Heart left ventricle (tissue), 16 donors: ENCODE data around the gene MAS1L. TPM values are rescaled to one million over a fixed set of nuclear protein-coding genes. Genes with fewer than 3 reads are reported as not detected.

ENCODE experiments used
- ATAC-seq, 4 donors: fragments of 200-7000 bp; cut with Tn5 transposase; one replicate each; pipeline ENCODE4 v1.9.1; 2020 to 2022; ENCODE audit warnings: moderate library complexity in 4 of 4, mild to moderate bottlenecking in 3 of 4, moderate number of reproducible peaks in 1 of 4
- DNase-seq, 5 donors: peaks; one replicate each; pipeline ENCODE4 v3.0.0-alpha.2; 2020
- H3K27ac ChIP-seq, 12 donors: fragments of 200-600 bp; sonication (generic) in 4 of 12; one replicate each; pipeline versions ENCODE4 v1.5.0 to v1.8.0; 2016 to 2022; ENCODE audit warnings: mild to moderate bottlenecking in 2 of 12
- H3K27me3 ChIP-seq, 9 donors: fragments of 200-600 bp; sonication (generic) in 2 of 9; one replicate each; pipeline versions ENCODE4 v1.5.1 to v1.8.0; 2016 to 2022; ENCODE audit warnings: mild to moderate bottlenecking in 3 of 9
- H3K36me3 ChIP-seq, 9 donors: fragments of 200-600 bp; sonication (generic) in 2 of 9; one replicate each; pipeline versions ENCODE4 v1.5.0 to v1.8.0; 2018 to 2022; ENCODE audit warnings: mild to moderate bottlenecking in 2 of 9
- H3K4me1 ChIP-seq, 12 donors: fragments of 200-600 bp; sonication (generic) in 4 of 12; one replicate each; pipeline versions ENCODE4 v1.5.0 to v1.8.0; 2016 to 2022; ENCODE audit warnings: mild to moderate bottlenecking in 3 of 12
- H3K4me3 ChIP-seq, 12 donors: fragments of 200-600 bp; sonication (generic) in 4 of 12; one replicate each; pipeline versions ENCODE4 v1.5.0 to v1.8.0; 2017 to 2022; ENCODE audit warnings: mild to moderate bottlenecking in 9 of 12, moderate library complexity in 4 of 12
- H3K9me3 ChIP-seq, 12 donors: fragments of 200-600 bp; sonication (generic) in 4 of 12; one replicate each; pipeline versions ENCODE4 v1.5.0 to v1.8.0; 2016 to 2022; ENCODE audit warnings: mild to moderate bottlenecking in 1 of 12
- CTCF ChIP-seq, 12 donors: fragments of 200-600 bp; sonication (generic) in 4 of 12; IDR thresholded peaks; one replicate each; pipeline versions ENCODE4 v1.5.0 to v1.8.0; 2018 to 2022; ENCODE audit warnings: antibody characterized with exemption in 12 of 12, mild to moderate bottlenecking in 5 of 12
- POLR2A ChIP-seq, 2 donors: fragments of 450-650 bp; IDR thresholded peaks; one replicate each; pipeline ENCODE4 v1.6.1; 2017; ENCODE audit warnings: antibody characterized with exemption in 2 of 2, mild to moderate bottlenecking in 2 of 2, moderate library complexity in 2 of 2
- WGBS, 4 donors: extraction: QIAGEN DNeasy Blood & Tissue Kit in 2 of 4; methylation state at CpG; one replicate each; pipeline versions ENCODE4 v1.1.5 to v1.1.7; 2013 to 2018; 5-methylcytosine and 5-hydroxymethylcytosine counted together
- intact Hi-C, 10 donors: fragments of 100-400 bp; cut with DNase I; formaldehyde crosslinking; loops; one replicate each; pipeline versions ENCODE4 v1.11.1 to v1.14.2; 2022
- long read RNA-seq, 3 donors: library from polyadenylated mRNA; unstranded; transcript quantifications; one replicate each; pipeline ENCODE4 v2.0.0, GENCODE V29; 2020 to 2021
- polyA plus RNA-seq, 2 donors: library from polyadenylated mRNA; stranded (reverse); fragments of 200-250 nt; gene quantifications; one replicate each; pipeline ENCODE4 v1.2.3, GENCODE V29; 2013
- total RNA-seq, 9 donors: library from RNA; depleted of rRNA in 2 of 9; stranded (reverse); fragments of >200 nt in 2 of 9; fragmentation: NEBNext Ultra II Directional in 3 of 9; extraction: Animal tissue kit (Norgen Biotek cat#: 25700) in 3 of 9; gene quantifications; one replicate each; pipeline versions ENCODE4 v1.1.0 to v1.2.4, GENCODE V29; 2016 to 2023
- donor health status: ischemic (EF 13 %, LVEDD 7.1; RV severe dilation, severe dysfunction).
- donor health status: healthy with polysubstance abuse.
- donor health status: DM: no; HTN: yes; CAD: no.
- donor health status: DM: no; HTN: no; CAD: no.
- donor health status: ischemic (EF 25% LVEDD 6.9; RV normal size, moderate dysfunction).
- donor health status: ischemic (EF 25% LVEDD 5.7; RV mildly dilated, moderate dysfunction).
- donor health status: healthy.
- donor health status: DM: yes; HTN: yes; CAD: no.
- donor health status: ischemic (EF 35%, LVEDD 5.7; RV mildly dilated, moderate dysfunction).
- donor health status: nonischemic (EF 11% LVEDD 7.7; RV severe dilation, severe dysfunction).
- donor health status: DM: yes; HTN: yes; CAD: no.
- donor health status: PGD.
- donor health status: ischemic (EF 29% LVEDD 5.4; RV normal size, mild dysfunction).
- donor health status: nonischemic (EF 23%, LVEDD 6.1; RV moderate dilation, normal function).

Gene MAS1L
- total RNA-seq, result not detected
- polyA plus RNA-seq, result not detected
- long read RNA-seq, donor 1, result 0 reads
- long read RNA-seq, donor 2, result 0 reads
- long read RNA-seq, donor 3, result 0 reads

GRCh38 chr6:29487660-29488059 is at the start of gene MAS1L:
Gene MAS1L, minus strand, starts transcription at chr6:29487956. Its CDS starts 54 bp downstream, at chr6:29487902.
- H3K4me3 ChIP-seq, result no peak within 1 kb of the TSS
- TF ChIP-seq CTCF (IDR thresholded peaks at IDR 0.05) (no peak), POLR2A (IDR thresholded peaks at IDR 0.05) (no peak)
- H3K27ac ChIP-seq, result no peak within 1 kb of the TSS
- no peaks in the 10 kb centered on the region for H3K4me1 ChIP-seq
- no peaks in the 10 kb centered on the region for H3K36me3 ChIP-seq
- H3K27me3 ChIP-seq, result peaks cover 0 to 3% (median 0%) of the 10 kb centered on the region in 9 donors
- no peak for ATAC-seq
- no peak for DNase-seq
- intact Hi-C loops, result no loop called here
- no peaks in the 10 kb centered on the region for H3K9me3 ChIP-seq
- 88 to 100% (median 88%) methylated on average over 2 of the region's 2 CpGs for WGBS, 4 donors

GRCh38 chr6:29532320-29532951 is 44.7 kb upstream of the MAS1L start:
- H3K4me1 ChIP-seq, result no peaks in the 10 kb centered on the region
- no peak for DNase-seq
- no peaks in the 10 kb centered on the region for H3K36me3 ChIP-seq
- no peak overlapping the region for H3K4me3 ChIP-seq
- WGBS, 4 donors, result 45 to 73% (median 67%) methylated on average over 2 of the region's 2 CpGs
- TF ChIP-seq POLR2A (IDR thresholded peaks at IDR 0.05) (no peak), CTCF (IDR thresholded peaks at IDR 0.05) (no peak)
- no peaks in the 10 kb centered on the region for H3K9me3 ChIP-seq
- H3K27me3 ChIP-seq, result peaks cover 0 to 3% (median 0%) of the 10 kb centered on the region in 9 donors
- ATAC-seq, result no peak
- intact Hi-C loops, result no loop called here
- H3K27ac ChIP-seq, result no peak overlapping the region

- intact Hi-C loops, result no loop called here
- Histone ChIP-seq H3K27me3 (peaks cover 0 to 3% (median 0%) of the 10 kb centered on the region in 9 donors), H3K4me1 (no peaks in the 10 kb centered on the region), H3K27ac (no peak overlapping the region), H3K4me3 (no peak overlapping the region), H3K36me3 (no peaks in the 10 kb centered on the region), H3K9me3 (no peaks in the 10 kb centered on the region)
- DNase-seq, result no peak
- no peak for TF ChIP-seq CTCF (IDR thresholded peaks at IDR 0.05)
- TF ChIP-seq POLR2A (IDR thresholded peaks at IDR 0.05), result no peak
- no peak for ATAC-seq
- WGBS, 4 donors, result 55 to 90% (median 58%) methylated on average over 3 of the region's 3 CpGs
Observed at GRCh38 chr6:29531668-29532067, 43.9 kb upstream of the MAS1L start.

GRCh38 chr6:29530671-29531310 is 43.0 kb upstream of the MAS1L start:
- no peak for TF ChIP-seq CTCF (IDR thresholded peaks at IDR 0.05)
- no peak for TF ChIP-seq POLR2A (IDR thresholded peaks at IDR 0.05)
- no peaks in the 10 kb centered on the region for H3K9me3 ChIP-seq
- H3K27ac ChIP-seq, result no peak overlapping the region
- WGBS, 4 donors, result 50 to 91% (median 87%) methylated on average over 1 to 2 of the region's 2 CpGs
- H3K4me1 ChIP-seq, result no peaks in the 10 kb centered on the region
- peaks cover 0 to 4% (median 0%) of the 10 kb centered on the region in 9 donors for H3K27me3 ChIP-seq
- intact Hi-C loops, result no loop called here
- DNase-seq (no peak), ATAC-seq (no peak)
- no peak overlapping the region for H3K4me3 ChIP-seq
- no peaks in the 10 kb centered on the region for H3K36me3 ChIP-seq
